Vagina (tissue), 2 donors: Measurements from ENCODE around the gene UNKL.

ENCODE experiments used
- POLR2A ChIP-seq, 2 donors: fragments of 450-650 bp; IDR thresholded peaks; one replicate each; pipeline ENCODE4 v1.6.1; 2017; ENCODE audit warnings: antibody characterized with exemption in 2 of 2, mild to moderate bottlenecking in 2 of 2, moderate library complexity in 2 of 2
- POLR2AphosphoS5 ChIP-seq, 2 donors: sonication (generic); formaldehyde crosslinking; IDR thresholded peaks; one replicate each; pipeline ENCODE4 v1.9.0; 2017; ENCODE audit warnings: antibody characterized with exemption in 2 of 2, mild to moderate bottlenecking in 2 of 2, low read depth in 1 of 2; ENCODE audit not compliant: insufficient read depth in 1 of 2
- TF ChIP-seq, protein P1 (sequence below), 3 experiments: fragments of 450-650 bp in 2 of 3; fragments of 200-600 bp in 1 of 3; sonication (generic) in 1 of 3; IDR thresholded peaks; one replicate each; pipeline ENCODE4 v1.5.1; 2017 to 2019; ENCODE audit warnings: antibody characterized with exemption in 3 of 3, mild to moderate bottlenecking in 2 of 3, moderate library complexity in 2 of 3

GRCh38 chr16:1335211-1335971, 79.1 kb downstream of the UNKL start:
- TF ChIP-seq, protein P1, sequence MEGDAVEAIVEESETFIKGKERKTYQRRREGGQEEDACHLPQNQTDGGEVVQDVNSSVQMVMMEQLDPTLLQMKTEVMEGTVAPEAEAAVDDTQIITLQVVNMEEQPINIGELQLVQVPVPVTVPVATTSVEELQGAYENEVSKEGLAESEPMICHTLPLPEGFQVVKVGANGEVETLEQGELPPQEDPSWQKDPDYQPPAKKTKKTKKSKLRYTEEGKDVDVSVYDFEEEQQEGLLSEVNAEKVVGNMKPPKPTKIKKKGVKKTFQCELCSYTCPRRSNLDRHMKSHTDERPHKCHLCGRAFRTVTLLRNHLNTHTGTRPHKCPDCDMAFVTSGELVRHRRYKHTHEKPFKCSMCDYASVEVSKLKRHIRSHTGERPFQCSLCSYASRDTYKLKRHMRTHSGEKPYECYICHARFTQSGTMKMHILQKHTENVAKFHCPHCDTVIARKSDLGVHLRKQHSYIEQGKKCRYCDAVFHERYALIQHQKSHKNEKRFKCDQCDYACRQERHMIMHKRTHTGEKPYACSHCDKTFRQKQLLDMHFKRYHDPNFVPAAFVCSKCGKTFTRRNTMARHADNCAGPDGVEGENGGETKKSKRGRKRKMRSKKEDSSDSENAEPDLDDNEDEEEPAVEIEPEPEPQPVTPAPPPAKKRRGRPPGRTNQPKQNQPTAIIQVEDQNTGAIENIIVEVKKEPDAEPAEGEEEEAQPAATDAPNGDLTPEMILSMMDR (IDR thresholded peaks at IDR 0.05) = no peak
- TF ChIP-seq POLR2A (IDR thresholded peaks at IDR 0.05) = no peak
- TF ChIP-seq POLR2AphosphoS5 (IDR thresholded peaks at IDR 0.05; ENCODE audit: insufficient read depth in 1 of 2, low read depth in 1 of 2) = no peak
